HCEC 1CT (cell line): ENCODE measurements around the gene RPRD1B.

Source experiments
- DNase-seq: peaks from one replicate; pipeline ENCODE4 v3.0.0-alpha.2; 2017

RPRD1B gene

GRCh38 chr20:38033330-38034107, at the start of gene RPRD1B, which contains the start of gene TTI1:
TSS of gene RPRD1B (plus strand) at chr20:38033746. CDS start at chr20:38033948, 202 bp downstream.
TSS of gene TTI1 (minus strand) at chr20:38033456. CDS start at chr20:38013816, 19,640 bp downstream.
- DNase-seq, result peak; percentile 87

DNA sequence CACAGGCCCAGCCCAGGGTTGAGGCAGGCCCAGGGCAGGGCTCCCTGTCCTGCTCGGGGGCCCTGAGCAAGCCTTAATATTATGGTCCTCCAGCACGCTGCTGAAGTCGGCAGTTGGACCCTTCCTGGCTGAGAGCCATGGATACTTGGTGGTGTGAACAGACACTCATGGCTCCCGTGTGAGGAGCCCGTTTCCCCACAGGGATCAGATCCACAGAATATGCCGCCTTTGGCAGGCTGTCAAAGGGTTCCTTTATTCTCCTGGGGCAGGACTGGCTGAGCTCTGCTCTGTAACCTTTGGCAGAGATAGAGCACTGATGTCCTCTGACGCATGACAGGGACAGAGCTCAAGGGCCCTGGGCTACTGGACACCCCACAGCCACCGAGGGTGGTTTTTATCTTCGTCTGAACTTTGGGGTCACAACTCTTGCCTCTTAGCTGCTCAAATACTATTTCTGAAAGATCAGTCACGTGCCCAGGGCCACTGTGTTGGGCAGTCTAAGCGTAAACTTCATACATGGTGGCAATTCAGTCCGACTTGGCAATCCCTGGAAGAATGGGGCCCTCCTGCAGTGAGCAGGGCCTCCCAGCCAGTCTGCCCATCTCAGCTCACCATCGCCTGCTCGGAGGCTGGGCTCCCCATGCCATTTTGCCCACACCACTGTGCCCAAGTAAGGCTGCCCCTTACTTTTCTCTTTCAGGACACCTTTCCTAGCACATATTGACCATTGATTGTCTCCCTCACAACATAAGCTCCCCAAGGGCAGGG, 49.3 kb upstream of the RPRD1B start:
- no peak for DNase-seq

- DNase-seq, result no peak
These were observed 47.3 kb upstream of the RPRD1B start for GRCh38 chr20:37986044-37986858.

DNA sequence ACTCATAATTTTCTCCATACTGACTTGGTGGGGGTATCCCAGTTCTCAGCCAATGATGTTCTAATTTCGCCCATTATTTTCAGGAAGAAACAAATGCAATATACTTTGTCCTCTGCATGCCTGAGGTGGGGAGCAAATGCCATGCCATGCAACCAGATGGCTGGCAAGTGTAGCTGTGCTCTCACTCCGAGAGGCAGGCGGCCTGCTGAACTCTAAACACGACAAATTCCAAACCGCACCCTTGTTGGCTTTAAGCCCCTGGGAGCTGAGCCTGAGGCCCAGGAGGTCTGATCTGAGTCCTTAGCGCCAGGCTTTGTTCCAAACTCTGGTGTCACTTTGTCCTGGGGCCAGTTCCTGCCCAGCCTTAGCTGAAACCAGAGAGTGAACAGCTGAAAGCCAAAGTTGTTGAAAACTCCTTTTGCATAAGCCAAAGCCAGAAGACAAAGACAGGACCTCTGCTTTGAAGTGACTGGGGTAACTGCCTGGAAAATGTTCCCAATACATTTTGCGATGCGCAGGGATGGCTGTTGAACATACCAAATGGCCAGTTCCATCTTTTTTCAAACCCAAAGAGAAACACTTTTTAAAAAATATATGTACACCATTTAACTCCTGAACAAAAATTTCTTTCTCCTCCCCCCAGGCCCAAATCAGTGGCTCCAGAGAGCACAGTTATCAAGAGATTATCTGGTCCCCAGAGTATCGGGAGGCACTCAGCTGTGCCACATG, 46.5 kb upstream of the RPRD1B start:
- DNase-seq, result no peak

GRCh38 chr20:37987602-37988290, 45.8 kb upstream of the RPRD1B start:
- no peak for DNase-seq

GRCh38 chr20:37988306-37988954, 45.1 kb upstream of the RPRD1B start:
- no peak for DNase-seq

DNA sequence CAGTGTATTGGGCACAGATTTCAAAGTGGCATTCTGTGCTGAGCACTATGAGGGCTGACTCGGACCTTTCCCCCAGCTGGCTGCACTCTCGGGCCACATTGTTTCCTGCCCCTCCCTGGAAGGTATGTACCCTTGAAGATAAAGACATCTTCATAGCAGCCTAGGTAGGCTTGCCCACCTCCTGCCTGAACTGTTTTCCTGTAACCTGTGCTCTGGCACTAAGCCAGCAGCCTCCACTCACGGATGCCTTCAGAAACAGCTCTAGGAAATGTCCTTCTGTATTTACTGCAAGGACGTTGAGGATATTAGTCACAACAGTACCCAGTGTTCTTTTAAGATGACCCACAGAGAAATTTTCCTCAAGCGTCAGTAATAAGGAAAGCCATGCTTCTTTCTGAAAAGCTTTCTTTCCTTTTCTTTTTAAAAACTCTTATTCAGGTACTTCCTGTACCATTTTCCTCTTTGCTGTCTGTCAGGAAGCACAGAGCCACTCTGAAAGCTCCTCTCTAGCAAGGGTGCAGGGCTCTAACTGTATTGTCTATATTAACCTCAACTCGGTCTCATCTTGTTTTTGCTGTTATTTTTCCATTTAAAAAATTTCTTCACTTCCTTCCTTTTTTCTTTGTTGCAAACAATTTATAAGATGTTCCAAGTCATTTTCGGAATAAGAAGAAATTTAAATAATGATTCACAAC, 43.8 kb upstream of the RPRD1B start:
- peak; percentile 14 for DNase-seq

- peak; percentile 81 for DNase-seq
These were observed 42.9 kb upstream of the RPRD1B start for GRCh38 chr20:37990571-37991151.

- DNase-seq, result no peak
These were observed 42.2 kb upstream of the RPRD1B start for GRCh38 chr20:37991157-37991866.

DNA sequence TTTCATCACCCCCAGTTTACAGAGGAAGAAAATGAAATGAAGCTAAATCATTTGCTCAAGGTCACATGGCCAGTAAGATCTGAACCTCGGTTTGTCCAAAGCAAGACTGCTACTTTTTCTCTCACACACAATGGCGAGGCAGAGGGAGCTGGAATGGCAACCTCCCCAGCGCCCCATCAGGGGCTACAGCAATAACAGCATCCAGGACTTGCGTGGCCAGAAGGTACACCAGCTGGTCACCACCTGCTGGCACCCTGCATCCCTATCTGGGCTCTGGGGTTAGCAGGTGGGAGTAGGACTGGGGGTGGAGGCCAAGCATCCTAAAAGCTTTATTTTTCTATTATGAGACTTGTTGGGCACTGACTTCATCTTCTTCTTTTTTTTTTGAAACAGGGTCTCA, 41.6 kb upstream of the RPRD1B start:
- DNase-seq, result no peak

DNA sequence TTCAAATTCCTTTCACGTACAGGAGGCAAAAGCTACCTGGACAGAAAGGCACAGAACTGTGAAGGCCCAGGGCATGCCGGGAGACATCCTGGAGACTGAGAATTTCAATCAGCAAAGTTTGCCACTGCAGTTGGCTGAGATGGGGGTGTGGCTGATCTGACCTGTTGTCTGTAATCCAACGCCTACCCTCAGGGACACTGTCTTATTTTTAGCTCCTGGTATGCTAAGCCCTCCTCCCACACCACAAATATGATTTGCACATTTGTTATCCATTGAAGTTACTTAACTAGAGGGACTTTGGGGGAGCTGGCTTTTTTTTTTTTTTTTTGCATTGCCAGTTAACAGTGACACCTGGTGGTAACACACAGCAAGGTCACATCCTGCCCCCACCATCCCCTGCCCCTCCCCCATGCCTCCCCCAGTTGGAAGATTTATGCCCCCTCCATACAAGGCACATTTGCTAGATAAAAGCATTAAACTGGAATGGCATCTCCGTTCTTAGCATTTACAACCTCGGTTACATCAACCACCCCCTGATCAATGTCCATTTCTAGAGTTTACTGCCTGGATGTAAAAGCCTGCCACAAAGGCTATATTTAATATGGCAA, 40.6 kb upstream of the RPRD1B start:
- peak; percentile 94 for DNase-seq

GRCh38 chr20:37994512-37994911, 39.0 kb upstream of the RPRD1B start:
- DNase-seq, result peak; percentile 89

- no peak for DNase-seq
These were observed 37.5 kb upstream of the RPRD1B start for GRCh38 chr20:37995856-37996605.

GRCh38 chr20:37997516-37997915, 36.0 kb upstream of the RPRD1B start:
- no peak for DNase-seq

GRCh38 chr20:37999526-38000263, 33.9 kb upstream of the RPRD1B start:
- DNase-seq, result no peak

DNA sequence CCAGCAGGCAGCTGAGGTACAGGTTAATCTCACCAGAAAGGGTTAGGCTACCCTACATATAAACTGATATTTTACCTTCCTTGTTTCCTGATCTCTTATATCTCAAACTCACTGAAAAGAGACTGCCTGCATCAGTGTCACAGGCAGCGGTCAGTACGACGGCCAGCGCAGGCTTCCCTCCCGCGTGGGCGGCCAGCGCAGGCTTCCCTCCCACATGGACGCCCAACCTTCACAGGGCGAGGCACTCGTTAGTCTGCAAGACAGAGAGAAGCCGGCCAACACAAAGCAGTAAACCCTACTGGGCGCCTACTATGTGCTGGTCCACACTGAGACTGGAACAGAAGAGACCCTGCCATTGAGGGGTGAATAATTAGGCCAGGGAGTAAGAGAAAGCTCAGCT, 33.3 kb upstream of the RPRD1B start:
- DNase-seq, result no peak

GRCh38 chr20:38001173-38001875, 32.2 kb upstream of the RPRD1B start:
- DNase-seq, result peak; percentile 89
